Endodermal cell (in vitro differentiated cells): Measurements from ENCODE around the gene SCD5. TPM values are rescaled to one million over a fixed set of nuclear protein-coding genes. Genes with fewer than 3 reads are reported as not detected.

Source experiments
- DNase-seq: peaks from one replicate; pipeline ENCODE4 v3.0.0-alpha.2; 2017
- H3K27ac ChIP-seq: 2 replicates; pipeline ENCODE4 v1.5.1; 2013; ENCODE audit warnings: mild to moderate bottlenecking, low read depth, low read length, moderate library complexity
- H3K27me3 ChIP-seq: 2 replicates; pipeline ENCODE4 v1.6.1; 2013; ENCODE audit warnings: mild to moderate bottlenecking, low read length, moderate library complexity; ENCODE audit not compliant: insufficient read depth, control insufficient read depth, poor library complexity, severe bottlenecking
- H3K36me3 ChIP-seq: 2 replicates; pipeline ENCODE4 v1.7.0; 2013; ENCODE audit warnings: mild to moderate bottlenecking, low read length, moderate library complexity; ENCODE audit not compliant: control insufficient read depth, insufficient read depth
- H3K4me1 ChIP-seq: one replicate; pipeline ENCODE4 v1.7.0; 2013; ENCODE audit warnings: low read length; ENCODE audit not compliant: control insufficient read depth, insufficient read depth
- H3K4me3 ChIP-seq: 2 replicates; pipeline ENCODE4 v1.5.1; 2013; ENCODE audit warnings: mild to moderate bottlenecking, low read length, moderate library complexity
- H3K9ac ChIP-seq: 2 replicates; pipeline ENCODE4 v1.6.1; 2013; ENCODE audit warnings: mild to moderate bottlenecking, low read length, moderate library complexity; ENCODE audit not compliant: poor library complexity, severe bottlenecking; ENCODE audit errors: extremely low read depth
- H3K9me3 ChIP-seq: 2 replicates; pipeline ENCODE4 v1.6.1; 2013; ENCODE audit warnings: mild to moderate bottlenecking, low read length, moderate library complexity; ENCODE audit not compliant: control insufficient read depth
- H3K27ac Mint-ChIP-seq: 2 replicates; pipeline ENCODE4 v1.8.0; 2020; ENCODE audit warnings: mixed read lengths
- H3K27me3 Mint-ChIP-seq: 2 replicates; pipeline ENCODE4 v1.8.0; 2021; ENCODE audit warnings: mild to moderate bottlenecking, mixed read lengths; ENCODE audit not compliant: insufficient read depth
- H3K36me3 Mint-ChIP-seq: 2 replicates; pipeline ENCODE4 v1.8.0; 2020; ENCODE audit warnings: low read depth, mixed read lengths
- H3K4me1 Mint-ChIP-seq: 2 replicates; pipeline ENCODE4 v1.8.0; 2020; ENCODE audit warnings: mixed read lengths
- H3K4me3 Mint-ChIP-seq: 2 replicates; pipeline ENCODE4 v1.8.0; 2020; ENCODE audit warnings: mild to moderate bottlenecking, moderate library complexity, mixed read lengths
- H3K9me3 Mint-ChIP-seq: 2 replicates; pipeline ENCODE4 v1.8.0; 2020; ENCODE audit warnings: mild to moderate bottlenecking, mixed read lengths
- WGBS, 2 experiments: methylation state at CpG; one replicate each; pipeline versions ENCODE4 v1.1.5 to v1.1.7; 2013; ENCODE audit warnings: missing lambda C conversion rate in 2 of 2, mixed read lengths in 1 of 2; ENCODE audit not compliant: insufficient coverage in 1 of 2, insufficient read length in 1 of 2; 5-methylcytosine and 5-hydroxymethylcytosine counted together
- total RNA-seq, 2 donors: library from RNA; stranded (reverse); fragmentation: NEBNext Ultra II Directional in 1 of 2; extraction: Animal tissue kit (Norgen Biotek cat#: 25700) in 1 of 2; gene quantifications; 2 replicates in 1 of 2; 3 replicates in 1 of 2; pipeline ENCODE4 v1.2.1, GENCODE V29; 2021
- TF ChIP-seq, protein P1 (sequence below): fragments of 200-600 bp; sonication (generic); conservative IDR thresholded peaks from 2 replicates; pipeline ENCODE4 v1.5.0; 2021; ENCODE audit warnings: antibody characterized with exemption, mild to moderate bottlenecking

The SCD5 gene
- total RNA-seq, 2 donors from 2014 or later: 3.2 to 5.2 TPM

DNA sequence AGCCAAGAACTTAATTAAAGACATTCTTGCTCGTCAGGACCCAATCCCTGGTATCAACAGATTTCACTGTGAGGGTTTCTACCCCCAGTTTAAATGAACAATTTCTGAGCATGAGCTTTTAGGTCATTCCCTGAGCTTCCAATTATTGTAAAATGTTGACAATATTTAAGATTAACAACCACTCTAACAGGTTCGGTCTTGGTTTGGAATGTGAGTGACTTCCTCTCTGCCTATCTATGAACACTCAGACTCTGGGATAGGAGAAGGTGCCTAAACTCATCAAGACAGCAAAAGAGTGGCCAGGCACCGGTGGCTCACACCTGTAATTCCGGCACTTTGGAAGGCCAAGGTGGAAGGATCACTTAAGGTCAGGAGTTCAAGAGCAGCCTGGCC, 153.9 kb downstream of the SCD5 start:
- H3K36me3 ChIP-seq: no peaks in the 10 kb centered on the region
- peaks cover 4% of the 10 kb centered on the region for H3K4me1 ChIP-seq
- WGBS, 2 experiments: 72 to 90% methylated on average over 2 to 4 of the region's 4 CpGs
- Mint-ChIP-seq H3K27ac (no peak overlapping the region), H3K36me3 (no peaks in the 10 kb centered on the region), H3K4me1 (peaks cover 3% of the 10 kb centered on the region), H3K9me3 (no peaks in the 10 kb centered on the region), H3K4me3 (no peak overlapping the region), H3K27me3 (peaks cover 10% of the 10 kb centered on the region)
- no peak overlapping the region for H3K27ac ChIP-seq
- no peak for DNase-seq
- H3K4me3 ChIP-seq: no peak overlapping the region
- H3K9ac ChIP-seq: no peak overlapping the region
- no peaks in the 10 kb centered on the region for H3K27me3 ChIP-seq
- no peaks in the 10 kb centered on the region for H3K9me3 ChIP-seq
- TF ChIP-seq, protein P1, sequence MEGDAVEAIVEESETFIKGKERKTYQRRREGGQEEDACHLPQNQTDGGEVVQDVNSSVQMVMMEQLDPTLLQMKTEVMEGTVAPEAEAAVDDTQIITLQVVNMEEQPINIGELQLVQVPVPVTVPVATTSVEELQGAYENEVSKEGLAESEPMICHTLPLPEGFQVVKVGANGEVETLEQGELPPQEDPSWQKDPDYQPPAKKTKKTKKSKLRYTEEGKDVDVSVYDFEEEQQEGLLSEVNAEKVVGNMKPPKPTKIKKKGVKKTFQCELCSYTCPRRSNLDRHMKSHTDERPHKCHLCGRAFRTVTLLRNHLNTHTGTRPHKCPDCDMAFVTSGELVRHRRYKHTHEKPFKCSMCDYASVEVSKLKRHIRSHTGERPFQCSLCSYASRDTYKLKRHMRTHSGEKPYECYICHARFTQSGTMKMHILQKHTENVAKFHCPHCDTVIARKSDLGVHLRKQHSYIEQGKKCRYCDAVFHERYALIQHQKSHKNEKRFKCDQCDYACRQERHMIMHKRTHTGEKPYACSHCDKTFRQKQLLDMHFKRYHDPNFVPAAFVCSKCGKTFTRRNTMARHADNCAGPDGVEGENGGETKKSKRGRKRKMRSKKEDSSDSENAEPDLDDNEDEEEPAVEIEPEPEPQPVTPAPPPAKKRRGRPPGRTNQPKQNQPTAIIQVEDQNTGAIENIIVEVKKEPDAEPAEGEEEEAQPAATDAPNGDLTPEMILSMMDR: no peak

DNA sequence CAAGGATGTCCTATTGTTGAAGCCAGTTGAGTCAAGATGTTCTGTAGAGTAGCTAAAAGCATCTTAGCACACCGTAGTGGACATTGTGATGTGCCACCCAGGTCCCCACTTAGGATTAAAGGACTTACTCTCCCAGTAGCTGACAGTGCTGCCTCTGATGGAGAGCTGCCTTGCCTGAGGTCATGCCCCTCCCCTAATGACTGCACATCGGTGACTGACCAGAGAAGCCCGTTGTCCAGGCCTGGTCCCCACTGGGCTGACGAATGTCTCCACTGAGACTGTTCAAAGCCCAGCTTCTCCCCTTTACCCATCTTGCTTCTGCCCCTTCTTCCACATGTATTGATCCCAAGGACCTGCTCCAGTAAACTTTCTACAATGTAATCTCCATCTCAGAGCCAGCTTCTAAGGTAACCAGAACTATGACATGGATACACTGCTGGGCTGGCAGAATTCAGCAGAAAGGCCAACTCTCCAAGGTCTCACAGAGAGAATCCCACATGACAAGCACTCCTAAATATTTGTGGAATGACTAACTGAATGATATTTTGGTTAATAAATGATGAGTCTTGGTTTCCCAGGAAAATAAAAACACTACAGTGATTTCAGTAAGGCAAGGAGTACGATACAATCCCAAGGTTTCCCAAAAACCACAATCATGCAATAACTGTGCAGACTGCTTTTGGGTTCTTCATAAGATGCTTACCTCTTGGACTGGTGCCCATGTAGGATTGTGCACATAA, 154.4 kb downstream of the SCD5 start:
- H3K27ac ChIP-seq: no peak overlapping the region
- DNase-seq: no peak
- no peaks in the 10 kb centered on the region for H3K36me3 Mint-ChIP-seq
- H3K4me1 Mint-ChIP-seq: peaks cover 9% of the 10 kb centered on the region
- TF ChIP-seq, protein P1: no peak
- no peak overlapping the region for H3K4me3 ChIP-seq
- peaks cover 8% of the 10 kb centered on the region for H3K4me1 ChIP-seq
- peaks cover 10% of the 10 kb centered on the region for H3K27me3 Mint-ChIP-seq
- H3K27me3 ChIP-seq: no peaks in the 10 kb centered on the region
- 90 to 94% methylated on average over 5 of the region's 5 CpGs for whole genome bisulfite sequencing, 2 experiments
- no peaks in the 10 kb centered on the region for H3K9me3 ChIP-seq
- no peak overlapping the region for H3K9ac ChIP-seq
- H3K36me3 ChIP-seq: no peaks in the 10 kb centered on the region
- no peak overlapping the region for H3K4me3 Mint-ChIP-seq
- no peaks in the 10 kb centered on the region for H3K9me3 Mint-ChIP-seq
- H3K27ac Mint-ChIP-seq: no peak overlapping the region

DNA sequence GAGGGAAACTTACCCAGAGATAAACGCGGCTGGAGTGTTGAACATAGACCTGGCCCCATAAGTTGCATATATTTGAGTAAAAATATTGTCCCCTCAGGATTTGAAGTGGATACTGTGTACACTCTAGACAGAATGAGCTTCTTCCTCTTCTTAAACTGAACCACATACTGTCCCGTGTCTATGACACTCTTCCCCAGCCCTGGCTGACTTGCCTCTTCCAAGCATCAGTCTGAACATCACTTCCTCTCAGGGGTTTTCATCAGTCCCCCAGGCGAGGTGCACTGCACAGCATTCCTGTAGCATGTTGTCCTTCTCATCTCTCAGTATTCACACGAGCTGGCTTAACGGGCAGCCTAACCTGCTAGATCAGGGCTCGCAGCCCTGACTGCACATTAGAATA, 156.3 kb downstream of the SCD5 start:
- Histone ChIP-seq H3K4me1 (peaks cover 12% of the 10 kb centered on the region), H3K27me3 (no peaks in the 10 kb centered on the region), H3K9ac (no peak overlapping the region), H3K27ac (no peak overlapping the region), H3K36me3 (no peaks in the 10 kb centered on the region), H3K9me3 (no peaks in the 10 kb centered on the region), H3K4me3 (no peak overlapping the region)
- H3K9me3 Mint-ChIP-seq: no peaks in the 10 kb centered on the region
- no peak overlapping the region for H3K27ac Mint-ChIP-seq
- H3K4me3 Mint-ChIP-seq: no peak overlapping the region
- 84 to 86% methylated on average over 6 to 7 of the region's 7 CpGs for WGBS, 2 experiments
- H3K36me3 Mint-ChIP-seq: no peaks in the 10 kb centered on the region
- peaks cover 17% of the 10 kb centered on the region for H3K4me1 Mint-ChIP-seq
- peaks cover 10% of the 10 kb centered on the region for H3K27me3 Mint-ChIP-seq
- TF ChIP-seq, protein P1: no peak
- DNase-seq: no peak
